ENCODE results near the gene SLC7A6. TPM values are rescaled to one million over a fixed set of nuclear protein-coding genes. Genes with fewer than 3 reads are reported as not detected.

Gene SLC7A6
- total RNA-seq, 1 donor from 2014 or later = 71.9 TPM

DNA sequence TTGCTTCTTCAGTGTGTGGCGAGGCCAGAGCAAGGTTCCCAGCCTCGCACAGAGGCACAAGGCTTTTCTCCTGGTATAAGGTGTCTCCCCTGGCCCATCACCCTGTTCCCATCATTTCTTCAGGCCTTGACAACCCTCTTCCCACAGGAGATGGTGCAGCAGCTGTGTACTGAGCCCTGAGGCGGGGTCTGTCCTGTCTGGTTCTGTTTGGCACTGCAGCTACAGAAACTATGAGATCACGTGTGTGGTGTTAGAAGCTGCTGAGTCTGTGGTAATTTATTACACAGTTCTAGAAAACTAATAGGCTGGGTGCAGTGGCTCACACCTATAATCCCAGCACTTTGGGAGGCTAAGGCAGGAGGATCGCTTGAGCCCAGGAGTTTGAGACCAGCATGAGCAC lies 11.9 kb upstream of the SLC7A6 start:
- H4K20me1 ChIP-seq (ENCODE audit: insufficient read depth, low read length) = peaks cover 13% of the 10 kb centered on the region
- no peaks in the 10 kb centered on the region for H3K27me3 Mint-ChIP-seq (ENCODE audit: low read depth, unreplicated experiment)
- H3K9me3 ChIP-seq (ENCODE audit: insufficient read depth, low read depth, low read length) = no peaks in the 10 kb centered on the region
- H3K9ac ChIP-seq (ENCODE audit: low read length) = no peak overlapping the region
- FAIRE-seq = no peak
- H2AFZ ChIP-seq (ENCODE audit: low read depth, low read length) = no peak overlapping the region
- no peak overlapping the region for H3K4me3 ChIP-seq (ENCODE audit: insufficient read depth, low read depth, low read length)
- peaks cover 7% of the 10 kb centered on the region for H3K36me3 ChIP-seq (ENCODE audit: insufficient read depth, low read length)
- H3K27ac ChIP-seq (ENCODE audit: low read depth, low read length) = no peak overlapping the region
- TF ChIP-seq, protein P1, sequence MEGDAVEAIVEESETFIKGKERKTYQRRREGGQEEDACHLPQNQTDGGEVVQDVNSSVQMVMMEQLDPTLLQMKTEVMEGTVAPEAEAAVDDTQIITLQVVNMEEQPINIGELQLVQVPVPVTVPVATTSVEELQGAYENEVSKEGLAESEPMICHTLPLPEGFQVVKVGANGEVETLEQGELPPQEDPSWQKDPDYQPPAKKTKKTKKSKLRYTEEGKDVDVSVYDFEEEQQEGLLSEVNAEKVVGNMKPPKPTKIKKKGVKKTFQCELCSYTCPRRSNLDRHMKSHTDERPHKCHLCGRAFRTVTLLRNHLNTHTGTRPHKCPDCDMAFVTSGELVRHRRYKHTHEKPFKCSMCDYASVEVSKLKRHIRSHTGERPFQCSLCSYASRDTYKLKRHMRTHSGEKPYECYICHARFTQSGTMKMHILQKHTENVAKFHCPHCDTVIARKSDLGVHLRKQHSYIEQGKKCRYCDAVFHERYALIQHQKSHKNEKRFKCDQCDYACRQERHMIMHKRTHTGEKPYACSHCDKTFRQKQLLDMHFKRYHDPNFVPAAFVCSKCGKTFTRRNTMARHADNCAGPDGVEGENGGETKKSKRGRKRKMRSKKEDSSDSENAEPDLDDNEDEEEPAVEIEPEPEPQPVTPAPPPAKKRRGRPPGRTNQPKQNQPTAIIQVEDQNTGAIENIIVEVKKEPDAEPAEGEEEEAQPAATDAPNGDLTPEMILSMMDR (IDR thresholded peaks at IDR 0.05; ENCODE audit: insufficient read depth, low read depth, low read length) = no peak
- TF ChIP-seq EZH2 (IDR thresholded peaks at IDR 0.05; ENCODE audit: insufficient read depth, low read length) = no peak
- H3K4me1 Mint-ChIP-seq (ENCODE audit: low read depth, unreplicated experiment) = peaks cover 2% of the 10 kb centered on the region
- no peak overlapping the region for H3K4me2 ChIP-seq (ENCODE audit: low read length)
- no peaks in the 10 kb centered on the region for H3K27me3 ChIP-seq (ENCODE audit: insufficient read depth, low read length)
- peaks cover 8% of the 10 kb centered on the region for H3K79me2 ChIP-seq (ENCODE audit: insufficient read depth, low read length)
- no peak overlapping the region for H3K27ac Mint-ChIP-seq (ENCODE audit: unreplicated experiment)
- H3K9me3 Mint-ChIP-seq (ENCODE audit: unreplicated experiment) = no peaks in the 10 kb centered on the region
- H3K36me3 Mint-ChIP-seq (ENCODE audit: low read depth, unreplicated experiment) = peaks cover 8% of the 10 kb centered on the region
- H3K4me1 ChIP-seq (ENCODE audit: insufficient read depth, low read length) = no peaks in the 10 kb centered on the region
- no peak for DNase-seq (ENCODE audit: low read depth)
- no peak overlapping the region for H3K4me3 Mint-ChIP-seq (ENCODE audit: unreplicated experiment)

DNA sequence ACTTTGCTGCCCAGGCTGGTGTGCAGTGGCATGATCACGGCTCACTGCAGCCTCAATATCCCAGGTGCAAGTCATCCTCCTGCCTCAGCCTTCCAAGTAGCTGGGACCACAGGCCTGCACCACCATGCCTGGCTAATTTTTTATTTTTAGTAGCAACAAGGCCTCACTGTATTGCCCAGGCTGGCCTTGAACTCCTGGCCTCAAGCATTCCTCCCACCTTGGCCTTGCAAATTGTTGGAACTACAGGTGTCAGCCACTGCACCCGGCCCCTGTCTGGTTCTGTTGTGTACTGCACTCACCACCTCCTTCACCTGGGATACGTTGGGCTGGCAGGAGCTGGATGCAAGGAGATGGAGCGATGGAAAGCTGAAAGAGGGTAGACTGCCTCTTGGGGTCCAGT lies 10.6 kb upstream of the SLC7A6 start:
- Histone ChIP-seq H3K27ac (ENCODE audit: low read depth, low read length) (no peak overlapping the region), H4K20me1 (ENCODE audit: insufficient read depth, low read length) (peaks cover 3% of the 10 kb centered on the region), H3K36me3 (ENCODE audit: insufficient read depth, low read length) (peaks cover 7% of the 10 kb centered on the region), H3K9me3 (ENCODE audit: insufficient read depth, low read depth, low read length) (no peaks in the 10 kb centered on the region), H2AFZ (ENCODE audit: low read depth, low read length) (no peak overlapping the region), H3K4me3 (ENCODE audit: insufficient read depth, low read depth, low read length) (no peak overlapping the region), H3K27me3 (ENCODE audit: insufficient read depth, low read length) (no peaks in the 10 kb centered on the region), H3K79me2 (ENCODE audit: insufficient read depth, low read length) (no peaks in the 10 kb centered on the region), H3K4me1 (ENCODE audit: insufficient read depth, low read length) (peaks cover 10% of the 10 kb centered on the region), H3K4me2 (ENCODE audit: low read length) (no peak overlapping the region), H3K9ac (ENCODE audit: low read length) (no peak overlapping the region)
- Mint-ChIP-seq H3K9me3 (ENCODE audit: unreplicated experiment) (no peaks in the 10 kb centered on the region), H3K27me3 (ENCODE audit: low read depth, unreplicated experiment) (no peaks in the 10 kb centered on the region), H3K36me3 (ENCODE audit: low read depth, unreplicated experiment) (peaks cover 9% of the 10 kb centered on the region), H3K4me1 (ENCODE audit: low read depth, unreplicated experiment) (peaks cover 8% of the 10 kb centered on the region), H3K27ac (ENCODE audit: unreplicated experiment) (peak overlapping the region; percentile 26), H3K4me3 (ENCODE audit: unreplicated experiment) (no peak overlapping the region)
- FAIRE-seq (no peak), DNase-seq (ENCODE audit: low read depth) (no peak)
- no peak for TF ChIP-seq EZH2 (IDR thresholded peaks at IDR 0.05; ENCODE audit: insufficient read depth, low read length)
- TF ChIP-seq, protein P1 (IDR thresholded peaks at IDR 0.05; ENCODE audit: insufficient read depth, low read depth, low read length) = no peak

DNA sequence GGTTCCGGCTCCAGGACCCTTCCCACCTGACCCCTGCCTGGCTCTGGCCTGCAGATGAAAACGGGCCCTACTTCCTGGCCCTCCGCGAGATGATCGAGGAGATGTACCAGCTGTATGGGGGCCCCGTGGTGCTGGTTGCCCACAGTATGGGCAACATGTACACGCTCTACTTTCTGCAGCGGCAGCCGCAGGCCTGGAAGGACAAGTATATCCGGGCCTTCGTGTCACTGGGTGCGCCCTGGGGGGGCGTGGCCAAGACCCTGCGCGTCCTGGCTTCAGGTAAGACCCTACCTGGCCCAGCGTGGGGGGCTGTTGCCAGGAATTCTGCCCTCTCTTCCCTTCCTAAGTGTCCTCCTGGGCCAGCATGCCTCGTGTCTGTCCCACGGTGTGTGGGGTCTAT lies 8.6 kb upstream of the SLC7A6 start:
- peaks cover 10% of the 10 kb centered on the region for H3K4me1 ChIP-seq (ENCODE audit: insufficient read depth, low read length)
- no peak overlapping the region for H3K27ac ChIP-seq (ENCODE audit: low read depth, low read length)
- no peaks in the 10 kb centered on the region for H3K9me3 ChIP-seq (ENCODE audit: insufficient read depth, low read depth, low read length)
- peaks cover 3% of the 10 kb centered on the region for H4K20me1 ChIP-seq (ENCODE audit: insufficient read depth, low read length)
- FAIRE-seq = no peak
- DNase-seq (ENCODE audit: low read depth) = no peak
- Mint-ChIP-seq H3K4me1 (ENCODE audit: low read depth, unreplicated experiment) (peaks cover 8% of the 10 kb centered on the region), H3K9me3 (ENCODE audit: unreplicated experiment) (no peaks in the 10 kb centered on the region), H3K27me3 (ENCODE audit: low read depth, unreplicated experiment) (no peaks in the 10 kb centered on the region), H3K36me3 (ENCODE audit: low read depth, unreplicated experiment) (peaks cover 16% of the 10 kb centered on the region), H3K27ac (ENCODE audit: unreplicated experiment) (no peak overlapping the region), H3K4me3 (ENCODE audit: unreplicated experiment) (no peak overlapping the region)
- peaks cover 10% of the 10 kb centered on the region for H3K36me3 ChIP-seq (ENCODE audit: insufficient read depth, low read length)
- no peaks in the 10 kb centered on the region for H3K27me3 ChIP-seq (ENCODE audit: insufficient read depth, low read length)
- H3K4me3 ChIP-seq (ENCODE audit: insufficient read depth, low read depth, low read length) = no peak overlapping the region
- H3K79me2 ChIP-seq (ENCODE audit: insufficient read depth, low read length) = no peaks in the 10 kb centered on the region
- H2AFZ ChIP-seq (ENCODE audit: low read depth, low read length) = no peak overlapping the region
- no peak overlapping the region for H3K9ac ChIP-seq (ENCODE audit: low read length)
- no peak overlapping the region for H3K4me2 ChIP-seq (ENCODE audit: low read length)
- TF ChIP-seq EZH2 (IDR thresholded peaks at IDR 0.05; ENCODE audit: insufficient read depth, low read length) = no peak
- TF ChIP-seq, protein P1 (IDR thresholded peaks at IDR 0.05; ENCODE audit: insufficient read depth, low read depth, low read length) = no peak
